Measurements from ENCODE around the gene CD1B.

The CD1B gene

GRCh38 chr1:158334526-158335212 lies 3.3 kb upstream of the CD1B start:
- DNase-seq (ENCODE audit: low read depth) = no peak
- H3K4me3 ChIP-seq (replicated peaks; ENCODE audit: low read depth, low read length) = no peak overlapping the region
- TF ChIP-seq, protein P1, sequence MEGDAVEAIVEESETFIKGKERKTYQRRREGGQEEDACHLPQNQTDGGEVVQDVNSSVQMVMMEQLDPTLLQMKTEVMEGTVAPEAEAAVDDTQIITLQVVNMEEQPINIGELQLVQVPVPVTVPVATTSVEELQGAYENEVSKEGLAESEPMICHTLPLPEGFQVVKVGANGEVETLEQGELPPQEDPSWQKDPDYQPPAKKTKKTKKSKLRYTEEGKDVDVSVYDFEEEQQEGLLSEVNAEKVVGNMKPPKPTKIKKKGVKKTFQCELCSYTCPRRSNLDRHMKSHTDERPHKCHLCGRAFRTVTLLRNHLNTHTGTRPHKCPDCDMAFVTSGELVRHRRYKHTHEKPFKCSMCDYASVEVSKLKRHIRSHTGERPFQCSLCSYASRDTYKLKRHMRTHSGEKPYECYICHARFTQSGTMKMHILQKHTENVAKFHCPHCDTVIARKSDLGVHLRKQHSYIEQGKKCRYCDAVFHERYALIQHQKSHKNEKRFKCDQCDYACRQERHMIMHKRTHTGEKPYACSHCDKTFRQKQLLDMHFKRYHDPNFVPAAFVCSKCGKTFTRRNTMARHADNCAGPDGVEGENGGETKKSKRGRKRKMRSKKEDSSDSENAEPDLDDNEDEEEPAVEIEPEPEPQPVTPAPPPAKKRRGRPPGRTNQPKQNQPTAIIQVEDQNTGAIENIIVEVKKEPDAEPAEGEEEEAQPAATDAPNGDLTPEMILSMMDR (IDR thresholded peaks at IDR 0.05; ENCODE audit: low read length, missing control alignments) = no peak

DNA sequence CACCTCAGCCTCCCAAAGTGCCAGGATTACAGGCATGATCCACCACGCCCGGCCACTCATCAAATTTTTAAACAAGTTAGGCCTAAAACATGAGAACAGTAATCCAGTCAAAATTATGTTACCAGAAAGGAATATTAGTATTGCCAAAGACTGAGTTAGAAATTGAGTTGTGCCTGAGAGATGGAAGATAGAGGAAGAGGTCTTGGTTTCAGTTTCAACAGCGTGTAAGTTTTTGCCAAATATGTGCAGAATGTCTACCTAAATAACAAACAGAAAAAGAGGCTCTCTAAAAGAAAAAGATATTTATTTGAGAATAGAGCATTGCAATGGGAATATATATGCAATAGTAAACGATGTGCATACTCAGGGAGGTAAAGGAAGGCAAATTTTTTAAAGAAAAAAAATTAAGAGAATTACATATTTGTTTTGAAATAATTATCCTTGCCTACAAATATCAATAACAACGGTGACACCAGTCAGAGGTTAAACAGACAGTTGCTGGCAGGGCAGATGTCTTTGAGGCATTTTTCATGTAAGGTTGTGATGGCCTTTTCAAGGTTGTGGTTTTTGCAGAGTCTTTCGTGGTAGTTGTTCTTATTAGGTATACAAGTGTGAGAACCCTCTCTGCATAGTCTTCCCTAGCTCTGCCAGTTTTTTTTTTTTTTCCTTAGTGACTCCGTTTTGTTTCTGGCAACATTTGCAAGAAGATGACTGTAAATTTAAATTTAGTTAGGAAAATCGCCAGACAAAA lies 2.2 kb upstream of the CD1B start:
- TF ChIP-seq, protein P1 (IDR thresholded peaks at IDR 0.05; ENCODE audit: low read length, missing control alignments) = no peak
- H3K4me3 ChIP-seq (replicated peaks; ENCODE audit: low read depth, low read length) = no peak overlapping the region
- DNase-seq (ENCODE audit: low read depth) = no peak

- no peak for DNase-seq (ENCODE audit: low read depth)
- H3K4me3 ChIP-seq (replicated peaks; ENCODE audit: low read depth, low read length) = no peak overlapping the region
- TF ChIP-seq, protein P1 (IDR thresholded peaks at IDR 0.05; ENCODE audit: low read length, missing control alignments) = no peak
Measured at GRCh38 chr1:158331106-158331425, 265 bp downstream of the CD1B start.

DNA sequence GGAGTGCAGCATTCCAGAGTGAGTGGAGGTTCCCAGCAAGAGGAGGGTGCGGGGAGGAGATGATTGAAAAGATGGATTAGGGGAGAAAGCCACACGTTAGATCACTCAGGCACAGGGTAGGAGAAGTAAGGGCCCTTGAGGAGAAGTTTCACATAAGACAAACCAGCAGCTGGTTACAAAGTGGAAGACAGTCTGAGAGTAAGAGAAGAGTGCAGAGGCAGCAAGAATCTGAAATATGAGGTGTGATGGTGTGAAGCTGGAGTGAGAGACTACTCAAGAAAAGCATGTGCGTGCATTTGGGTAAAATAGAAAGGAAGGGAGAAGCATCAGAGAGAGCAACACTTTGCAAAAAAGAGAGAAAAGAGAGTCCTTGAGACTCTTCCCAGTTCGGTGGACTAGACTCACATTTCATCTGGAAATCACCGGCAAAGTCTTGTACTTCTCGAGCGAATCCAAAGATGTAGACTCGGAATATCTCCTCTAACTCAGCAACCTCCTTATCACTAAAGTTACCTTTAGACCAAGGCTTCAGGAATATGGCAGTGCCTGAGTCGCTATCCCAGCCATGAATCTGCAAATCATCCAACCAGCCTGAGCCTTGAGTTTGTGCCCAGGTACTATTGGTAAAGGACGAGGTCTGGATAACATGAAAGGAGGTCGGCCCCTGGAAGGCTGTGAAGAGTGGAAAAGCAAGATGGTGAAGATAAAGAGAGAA lies 783 bp downstream of the CD1B start:
- TF ChIP-seq, protein P1 (IDR thresholded peaks at IDR 0.05; ENCODE audit: low read length, missing control alignments) = no peak
- DNase-seq (ENCODE audit: low read depth) = no peak
- H3K4me3 ChIP-seq (replicated peaks; ENCODE audit: low read depth, low read length) = no peak overlapping the region

DNA sequence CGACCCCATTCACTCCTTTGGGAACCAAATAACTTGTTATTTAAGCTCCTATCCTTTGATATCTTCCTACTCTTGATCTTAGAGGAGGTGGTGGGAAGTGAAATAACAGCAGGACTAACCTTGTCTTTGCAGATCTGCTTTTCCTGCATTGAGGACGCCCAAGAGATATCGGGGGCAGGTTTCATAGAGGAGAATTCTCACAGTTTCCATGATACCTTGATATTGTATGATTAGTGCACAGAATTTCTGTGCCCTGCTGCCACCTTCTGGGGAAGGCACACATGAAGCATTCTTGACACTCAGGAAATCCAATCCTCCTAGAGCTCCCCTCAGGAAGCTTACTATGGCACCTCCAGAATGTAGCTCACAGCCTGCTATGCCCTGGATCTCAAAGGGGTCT lies 1.6 kb downstream of the CD1B start:
- H3K4me3 ChIP-seq (replicated peaks; ENCODE audit: low read depth, low read length) = no peak overlapping the region
- DNase-seq (ENCODE audit: low read depth) = peak; percentile 1
- TF ChIP-seq, protein P1 (IDR thresholded peaks at IDR 0.05; ENCODE audit: low read length, missing control alignments) = peak; percentile 8

DNA sequence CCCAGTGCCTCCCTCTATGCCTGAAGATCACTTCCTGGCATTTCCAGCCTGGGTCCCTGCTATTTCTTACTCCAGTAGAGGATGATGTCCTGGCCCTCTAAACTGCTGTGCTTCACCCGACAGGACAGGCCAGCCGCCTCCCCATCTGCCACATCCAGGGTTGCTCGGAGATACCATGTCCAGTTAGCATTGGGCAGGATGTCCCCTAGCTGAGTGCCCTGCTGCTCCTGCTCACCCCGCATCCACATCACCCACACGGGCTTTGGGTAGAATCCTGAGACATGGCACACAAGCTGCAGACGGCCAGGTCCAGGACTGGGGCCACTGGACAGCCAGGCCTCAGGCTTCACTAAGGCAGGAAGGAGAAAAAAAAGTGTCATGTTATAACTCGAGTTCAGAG lies 2.0 kb downstream of the CD1B start:
- no peak overlapping the region for H3K4me3 ChIP-seq (replicated peaks; ENCODE audit: low read depth, low read length)
- TF ChIP-seq, protein P1 (IDR thresholded peaks at IDR 0.05; ENCODE audit: low read length, missing control alignments) = no peak

More for the DNA sequence above, 2.0 kb downstream of the CD1B start:
- no peak for DNase-seq (ENCODE audit: low read depth)

Measured in fibroblast of pulmonary artery (primary cell).